GM21737 (cell line): ENCODE measurements around the gene KRTAP4-1.
"Not testable (repeated sequence)": the region's sequence is repeated elsewhere in the genome, so short reads cannot be mapped to it uniquely, and the experiment has no call there.

Experiments
- ATAC-seq: cut with Tn5 transposase; IDR thresholded peaks from one replicate; pipeline ENCODE4 v1.9.1; 2021; ENCODE audit warnings: mild to moderate bottlenecking, moderate library complexity; ENCODE audit not compliant: unreplicated experiment

Gene KRTAP4-1

DNA sequence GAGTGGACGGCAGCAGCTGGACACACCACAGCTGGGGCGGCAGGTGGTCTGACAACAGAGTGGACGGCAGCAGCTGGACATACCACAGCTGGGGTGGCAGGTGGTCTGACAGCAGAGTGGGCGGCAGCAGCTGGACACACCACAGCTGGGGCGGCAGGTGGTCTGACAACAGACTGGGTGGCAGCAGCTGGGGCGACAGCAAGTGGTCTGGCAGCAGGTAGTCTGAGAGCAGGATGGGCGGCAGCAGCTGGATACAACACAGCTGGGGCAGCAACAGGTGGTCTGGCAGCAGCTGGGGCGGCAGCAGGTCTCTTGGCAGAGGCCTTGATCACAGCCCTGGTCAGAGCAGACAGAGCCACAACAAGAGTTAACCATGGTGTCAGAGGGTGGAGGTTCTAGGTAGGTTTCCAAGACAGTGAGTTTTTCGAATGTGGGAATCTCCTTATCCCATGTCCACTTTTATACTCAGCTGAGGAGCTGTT, at the start of gene KRTAP4-1:
KRTAP4-1 (minus strand) TSS at position 432 of the 482 bp plus-strand sequence; CDS start at position 375, 57 bp downstream.
- no peak for ATAC-seq

- not testable (repeated sequence) for ATAC-seq
Observed at GRCh38 chr17:41232399-41233105, 47.8 kb upstream of the KRTAP4-1 start, which contains the start of gene KRTAP9-3. TSS of gene KRTAP9-3 (plus strand) at chr17:41232449. CDS start at chr17:41232502, 53 bp downstream.

DNA sequence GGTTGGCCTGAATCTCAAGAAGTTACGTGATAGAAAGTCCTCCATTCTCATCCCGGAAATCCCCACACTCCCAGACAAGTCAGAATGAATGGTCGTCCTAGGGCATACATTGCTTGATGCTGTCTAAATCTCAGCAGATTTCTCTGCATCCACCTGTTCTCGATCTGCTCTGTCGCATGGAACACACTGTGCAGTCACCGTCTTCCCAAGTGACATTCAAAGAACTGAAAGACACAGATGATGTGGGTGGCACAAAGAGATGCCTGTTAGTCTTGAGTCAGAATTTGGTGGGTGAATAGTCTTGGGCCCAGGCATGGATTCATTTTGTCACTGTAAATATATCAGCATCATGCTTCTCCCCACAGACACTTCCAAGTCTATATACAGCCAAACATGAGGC, 47.0 kb upstream of the KRTAP4-1 start:
- no peak for ATAC-seq

DNA sequence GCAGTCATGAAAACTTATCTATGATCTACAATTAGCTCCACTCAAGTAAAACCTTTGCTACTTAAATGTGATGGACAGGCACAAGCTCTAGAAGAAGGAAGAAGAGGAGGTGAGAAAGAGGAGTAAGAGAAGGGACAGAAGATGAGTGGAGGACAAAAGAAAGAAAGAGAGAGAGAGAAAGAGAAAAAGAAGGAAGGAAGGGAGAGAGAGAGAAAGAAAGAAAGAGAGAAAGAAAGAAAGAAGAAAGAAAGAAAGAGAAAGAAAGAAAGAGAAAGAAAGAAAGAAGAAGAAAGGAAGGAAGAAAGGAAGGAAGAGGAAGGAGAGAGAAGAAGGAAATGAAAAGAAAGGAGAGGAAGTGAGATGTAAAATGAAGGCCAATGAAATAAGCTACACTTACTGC, 45.4 kb upstream of the KRTAP4-1 start:
- ATAC-seq, result no peak

DNA sequence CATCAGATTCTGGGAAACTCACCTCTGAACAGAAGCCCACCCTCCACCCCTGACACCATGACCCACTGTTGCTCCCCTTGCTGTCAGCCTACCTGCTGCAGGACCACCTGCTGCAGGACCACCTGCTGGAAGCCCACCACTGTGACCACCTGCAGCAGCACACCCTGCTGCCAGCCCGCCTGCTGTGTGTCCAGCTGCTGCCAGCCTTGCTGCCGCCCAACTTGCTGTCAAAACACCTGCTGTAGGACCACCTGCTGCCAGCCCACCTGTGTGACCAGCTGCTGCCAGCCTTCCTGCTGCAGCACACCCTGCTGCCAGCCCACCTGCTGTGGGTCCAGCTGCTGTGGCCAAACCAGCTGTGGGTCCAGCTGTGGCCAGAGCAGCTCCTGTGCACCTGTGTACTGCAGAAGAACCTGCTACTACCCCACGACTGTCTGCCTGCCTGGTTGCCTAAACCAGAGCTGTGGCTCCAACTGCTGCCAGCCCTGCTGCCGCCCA, 41.9 kb upstream of the KRTAP4-1 start, which contains the start of gene KRTAP9-2:
KRTAP9-2 (plus strand) TSS at position 51 of the 498 bp plus-strand sequence; CDS start at position 58, 7 bp downstream.
- not testable (repeated sequence) for ATAC-seq

DNA sequence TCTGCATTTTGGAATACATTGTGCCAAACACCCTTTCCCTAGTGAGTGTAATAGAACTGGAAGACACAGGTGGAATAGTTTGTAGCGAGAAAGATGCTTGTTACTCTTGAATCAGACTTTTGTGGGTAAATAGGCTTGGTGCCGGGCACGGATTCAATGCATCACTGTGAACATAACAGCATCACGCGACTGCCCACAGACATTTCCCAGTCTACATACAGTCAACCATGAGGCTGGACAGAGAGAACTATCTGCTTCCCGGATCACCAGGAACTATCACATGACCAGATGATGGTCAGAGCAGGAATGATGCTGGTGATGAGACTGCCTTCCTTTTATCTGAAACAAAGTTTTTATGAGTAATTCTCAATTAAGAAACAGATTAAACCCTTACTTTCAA, 41.3 kb upstream of the KRTAP4-1 start:
- no peak for ATAC-seq

DNA sequence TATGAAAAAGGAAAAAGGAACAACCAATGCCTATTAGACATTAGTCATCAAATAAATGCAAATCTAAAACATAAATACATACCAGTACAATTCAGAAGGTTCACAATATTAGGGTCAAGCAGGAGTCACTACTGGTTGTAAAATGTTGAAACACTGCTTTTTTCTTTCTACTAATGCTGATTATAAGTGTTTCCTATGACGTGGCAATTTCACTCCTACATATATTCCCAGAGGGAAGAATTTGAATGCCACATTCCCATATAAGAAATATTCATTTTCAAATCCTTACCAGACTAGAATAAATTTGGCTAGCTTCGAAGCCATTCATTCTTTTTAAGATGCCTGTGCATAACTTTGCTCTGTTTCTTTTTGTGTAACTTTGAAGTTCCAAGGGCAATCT, 39.1 kb upstream of the KRTAP4-1 start:
- ATAC-seq, result no peak

- ATAC-seq, result no peak
Observed at GRCh38 chr17:41215681-41216080, 31.0 kb upstream of the KRTAP4-1 start.

DNA sequence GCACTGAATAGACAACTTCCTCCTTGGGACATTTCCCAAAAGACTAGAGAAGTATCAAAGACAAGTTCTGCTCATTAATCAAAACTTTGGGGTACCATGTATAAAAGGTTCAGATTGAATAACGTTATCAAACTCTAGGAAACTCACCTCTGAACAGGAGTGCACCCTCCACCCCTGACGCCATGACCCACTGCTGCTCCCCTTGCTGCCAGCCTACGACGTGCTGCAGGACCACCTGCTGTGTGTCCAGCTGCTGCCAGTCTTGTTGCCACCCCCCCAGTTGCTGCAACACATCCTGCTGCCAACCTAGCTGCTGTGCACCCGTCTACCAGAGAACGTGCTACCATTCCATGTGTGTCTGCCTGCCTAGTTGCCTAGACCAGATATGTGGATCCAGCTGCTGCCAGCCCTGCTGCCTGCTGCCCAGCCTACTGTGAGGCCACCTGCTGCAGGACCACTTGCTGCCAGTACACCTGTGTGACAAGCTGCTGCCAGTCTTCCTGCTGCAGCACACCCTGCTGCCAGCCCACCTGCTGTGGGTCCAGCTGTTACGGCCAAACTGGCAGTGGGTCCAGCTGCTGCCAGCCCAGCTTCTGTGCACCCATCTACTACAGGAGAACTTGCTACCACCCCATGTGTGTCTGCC, 27.9 kb upstream of the KRTAP4-1 start:
- no peak for ATAC-seq

DNA sequence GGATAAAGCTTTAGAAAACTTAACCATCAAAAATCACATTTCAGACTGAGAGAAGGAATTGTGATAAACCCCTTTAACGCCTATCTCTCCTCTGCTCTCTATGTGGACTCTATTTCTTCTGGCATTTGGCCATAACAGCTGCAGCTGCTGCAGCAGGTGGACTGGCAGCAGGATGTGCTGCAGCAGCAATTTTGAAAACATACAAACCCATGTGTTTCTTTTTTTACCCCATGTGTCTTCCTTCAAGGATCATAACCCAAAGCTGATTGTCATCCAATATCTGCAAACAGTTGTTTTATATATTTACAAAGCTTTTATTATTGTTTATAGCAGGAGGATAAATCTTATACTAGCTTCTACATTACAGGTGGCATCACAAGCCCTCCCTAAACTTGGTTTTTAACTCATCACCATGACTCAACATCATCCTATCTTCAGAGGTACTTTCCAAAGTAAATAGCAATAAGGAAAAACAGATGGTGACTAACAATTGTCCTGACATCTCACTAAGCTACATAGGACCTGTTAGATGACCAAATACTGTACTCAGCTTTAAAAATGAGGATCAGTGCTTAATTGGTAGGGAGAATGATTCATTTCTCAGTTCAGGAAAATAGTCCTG, 27.2 kb upstream of the KRTAP4-1 start:
- ATAC-seq, result no peak

- no peak for ATAC-seq
Observed at GRCh38 chr17:41199421-41200078, 14.8 kb upstream of the KRTAP4-1 start.

DNA sequence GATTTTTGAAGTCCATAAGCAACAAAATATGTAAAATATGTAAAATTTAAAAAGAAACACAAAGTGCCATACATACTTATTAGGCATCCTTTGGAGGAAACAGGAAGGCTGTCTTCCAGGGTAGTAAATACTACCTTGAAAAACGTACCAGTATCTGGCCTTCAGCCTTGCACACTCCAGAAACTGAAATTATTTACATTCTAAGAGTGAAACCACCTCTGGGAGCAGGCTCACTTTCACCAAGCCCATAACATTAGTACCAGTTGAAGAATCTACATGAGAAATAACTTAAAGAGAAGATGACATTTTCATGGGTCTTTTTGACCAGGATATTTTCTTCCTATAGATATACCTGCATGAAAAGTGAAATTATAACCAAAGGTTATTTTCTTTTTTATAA, 11.4 kb upstream of the KRTAP4-1 start:
- no peak for ATAC-seq

GRCh38 chr17:41190328-41190727, 5.6 kb upstream of the KRTAP4-1 start:
- no peak for ATAC-seq

DNA sequence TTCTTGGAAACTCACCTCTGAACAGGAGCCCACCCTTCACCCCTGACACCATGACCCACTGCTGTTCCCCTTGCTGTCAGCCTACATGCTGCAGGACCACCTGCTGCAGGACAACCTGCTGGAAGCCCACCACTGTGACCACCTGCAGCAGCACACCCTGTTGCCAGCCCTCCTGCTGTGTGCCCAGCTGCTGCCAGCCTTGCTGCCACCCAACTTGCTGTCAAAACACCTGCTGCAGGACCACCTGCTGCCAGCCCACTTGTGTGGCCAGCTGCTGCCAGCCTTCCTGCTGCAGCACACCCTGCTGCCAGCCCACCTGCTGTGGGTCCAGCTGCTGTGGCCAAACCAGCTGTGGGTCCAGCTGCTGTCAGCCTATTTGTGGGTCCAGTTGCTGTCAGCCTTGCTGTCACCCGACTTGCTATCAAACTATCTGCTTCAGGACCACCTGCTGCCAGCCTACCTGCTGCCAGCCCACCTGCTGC, 5.2 kb upstream of the KRTAP4-1 start, which contains the start of gene KRTAP9-1:
KRTAP9-1 (plus strand) TSS at position 51 of the 482 bp plus-strand sequence; CDS start at position 51, 0 bp downstream.
- ATAC-seq, result not testable (repeated sequence)

DNA sequence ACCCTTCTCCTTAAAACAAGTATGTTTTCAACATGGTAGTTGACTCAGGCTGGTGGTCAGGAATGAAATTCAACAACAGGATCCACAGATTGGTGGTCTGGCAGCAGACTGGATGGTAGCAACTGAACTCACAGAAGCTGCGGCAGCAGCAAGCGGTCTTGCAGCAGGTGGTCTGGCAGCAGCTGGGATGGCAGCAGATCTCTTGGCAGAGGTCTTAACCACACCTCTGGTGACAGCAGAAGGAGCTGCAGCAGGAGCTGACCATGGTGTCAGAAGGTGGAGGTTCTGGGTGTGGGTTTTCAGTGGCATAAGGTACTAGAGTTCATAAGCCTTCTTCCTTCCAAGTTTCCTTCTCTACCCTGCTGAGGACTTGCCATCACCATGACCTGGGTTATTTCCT, 2.2 kb upstream of the KRTAP4-1 start:
- ATAC-seq, result no peak

DNA sequence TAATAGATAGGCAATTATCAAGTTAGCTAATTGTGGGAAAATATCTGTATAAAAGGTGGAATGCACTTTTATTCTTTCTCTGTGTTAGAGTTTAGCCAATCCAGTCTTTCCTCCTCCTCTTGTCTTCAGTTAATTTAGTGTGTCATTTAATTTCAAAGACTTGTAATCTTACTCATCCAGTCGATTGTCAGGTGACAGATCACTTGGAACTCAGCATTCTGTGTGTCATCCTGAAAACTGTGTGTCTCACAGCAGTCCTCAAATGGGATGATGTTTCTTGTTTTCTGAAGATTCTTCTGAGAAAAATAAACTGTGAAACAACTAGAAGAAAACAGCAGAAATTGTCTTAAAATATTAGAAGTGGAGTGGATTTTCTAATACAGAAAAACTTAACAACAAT, 290 bp upstream of the KRTAP4-1 start:
- no peak for ATAC-seq

- ATAC-seq, result no peak
Observed at GRCh38 chr17:41178843-41179616, 5.7 kb downstream of the KRTAP4-1 start.

DNA sequence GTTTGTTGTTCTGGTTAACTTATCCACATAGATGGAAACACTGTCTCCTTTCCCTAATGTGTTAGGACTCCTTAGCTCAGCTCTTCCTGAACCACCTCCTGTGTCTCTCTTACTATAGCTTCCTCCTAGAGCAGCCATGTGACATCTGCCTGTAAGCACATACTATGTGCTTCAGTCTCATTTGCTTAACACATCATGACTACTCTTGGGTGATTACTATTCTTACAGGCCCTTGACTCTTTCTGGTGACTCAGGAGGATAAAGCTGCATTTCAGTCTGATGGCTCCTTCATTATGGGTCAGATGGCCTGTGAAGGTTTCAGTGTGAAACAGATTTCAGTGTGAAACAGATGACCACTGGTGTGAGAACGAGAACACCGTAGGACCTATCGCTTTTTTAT, 6.4 kb downstream of the KRTAP4-1 start:
- ATAC-seq, result no peak

GRCh38 chr17:41177727-41178271, 6.9 kb downstream of the KRTAP4-1 start, which contains the start of gene KRTAP4-2:
TSS of gene KRTAP4-2 (minus strand) at chr17:41178221. CDS start at chr17:41178164, 57 bp downstream.
- no peak for ATAC-seq
